ENCODE measurements around the gene IRF3.
A peak's percentile ranks its signal among the peaks of the same experiment; 100 is the strongest.

Gene IRF3, protein sequence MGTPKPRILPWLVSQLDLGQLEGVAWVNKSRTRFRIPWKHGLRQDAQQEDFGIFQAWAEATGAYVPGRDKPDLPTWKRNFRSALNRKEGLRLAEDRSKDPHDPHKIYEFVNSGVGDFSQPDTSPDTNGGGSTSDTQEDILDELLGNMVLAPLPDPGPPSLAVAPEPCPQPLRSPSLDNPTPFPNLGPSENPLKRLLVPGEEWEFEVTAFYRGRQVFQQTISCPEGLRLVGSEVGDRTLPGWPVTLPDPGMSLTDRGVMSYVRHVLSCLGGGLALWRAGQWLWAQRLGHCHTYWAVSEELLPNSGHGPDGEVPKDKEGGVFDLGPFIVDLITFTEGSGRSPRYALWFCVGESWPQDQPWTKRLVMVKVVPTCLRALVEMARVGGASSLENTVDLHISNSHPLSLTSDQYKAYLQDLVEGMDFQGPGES

DNA sequence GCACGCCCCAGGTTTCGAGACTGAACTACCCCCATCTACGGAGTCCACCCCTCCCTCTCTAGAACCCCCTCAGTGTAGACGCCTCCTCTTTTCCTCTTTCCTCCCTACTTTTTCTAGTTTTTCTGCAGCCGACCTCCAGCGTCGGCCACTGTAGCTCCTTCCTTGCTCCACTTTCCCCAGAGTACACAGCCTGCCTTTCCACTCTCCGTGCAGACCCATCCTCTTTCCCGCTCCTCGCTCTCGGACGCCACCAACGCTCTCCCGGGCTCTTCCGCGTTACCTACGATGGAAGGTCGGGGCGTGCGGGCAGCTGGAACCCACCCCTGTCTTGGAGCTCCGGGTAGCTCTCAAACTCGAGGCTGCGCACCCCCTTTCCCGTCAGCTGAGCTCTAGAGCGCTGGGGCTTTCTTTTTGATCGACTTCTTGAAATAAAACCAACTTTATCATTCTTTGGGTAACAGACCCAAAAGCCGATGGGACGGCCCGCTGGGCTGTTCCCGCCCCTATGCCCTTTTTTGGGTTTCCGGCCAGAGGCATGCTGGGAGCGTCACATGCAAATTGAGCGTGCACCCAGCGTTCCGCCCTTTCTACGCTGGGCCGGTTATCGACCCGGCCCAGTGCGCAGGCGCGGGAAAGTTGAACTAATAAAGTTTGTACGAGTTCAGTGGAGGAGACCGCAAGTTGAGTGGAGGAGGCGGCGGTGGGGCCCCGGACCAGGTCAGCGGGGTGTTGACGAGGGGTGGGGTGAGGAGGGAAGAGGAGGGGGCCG is at the start of gene IRF3, which contains the start of gene BCL2L12:
TSS of gene IRF3 (minus strand) at position 507 of the 769 bp plus-strand sequence. CDS start 1,019 bp downstream, outside the sequence.
TSS of gene BCL2L12 (plus strand) at position 583 of the 769 bp plus-strand sequence. CDS start 760 bp downstream, outside the sequence.
- peaks cover 17% of the 10 kb centered on the region for H3K4me1 ChIP-seq (ENCODE audit: control insufficient read depth, insufficient read depth, low read length)
- H3K4me3 ChIP-seq (ENCODE audit: low read length): peak within 1 kb of the TSS; percentile 88
- H3K9me3 ChIP-seq (ENCODE audit: control insufficient read depth, low read length): no peaks in the 10 kb centered on the region
- peaks cover 21% of the 10 kb centered on the region for H3K36me3 ChIP-seq (ENCODE audit: control insufficient read depth, insufficient read depth, low read length, severe bottlenecking)
- DNase-seq (ENCODE audit: low read depth): peak; percentile 99
- H3K27me3 ChIP-seq (replicated peaks; ENCODE audit: control insufficient read depth, insufficient read depth, low read length): no peaks in the 10 kb centered on the region
- H3K9ac ChIP-seq (ENCODE audit: low read length): peak within 1 kb of the TSS; percentile 91

DNA sequence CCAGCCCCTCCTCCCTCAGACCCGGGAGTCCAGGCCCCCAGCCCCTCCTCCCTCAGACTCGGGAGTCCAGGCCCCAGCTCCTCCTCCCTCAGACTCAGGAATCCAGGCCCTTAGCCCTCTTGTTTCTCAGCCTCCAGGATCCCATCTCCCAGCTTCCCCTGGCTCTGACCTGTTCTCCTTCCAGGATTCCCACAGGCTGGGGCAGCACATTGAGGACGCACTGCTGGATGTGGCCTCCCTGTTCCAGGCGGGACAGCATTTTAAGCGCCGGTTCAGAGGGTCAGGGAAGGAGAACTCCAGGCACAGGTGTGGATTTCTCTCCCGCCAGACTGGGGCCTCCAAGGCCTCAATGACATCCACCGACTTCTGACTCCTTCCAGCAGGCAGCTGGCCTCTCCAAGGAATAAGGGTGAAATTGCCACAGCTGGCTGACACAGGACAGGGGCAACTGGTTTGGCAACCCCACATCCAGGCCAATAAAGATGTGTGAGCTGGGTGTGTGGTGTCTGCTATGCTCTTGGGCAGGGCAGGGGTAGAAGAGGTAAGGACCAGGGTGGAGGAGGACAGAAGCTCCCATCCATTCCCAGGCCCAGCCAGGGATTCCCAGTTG is 47.7 kb upstream of the IRF3 start:
- Histone ChIP-seq H3K36me3 (ENCODE audit: control insufficient read depth, insufficient read depth, low read length, severe bottlenecking) (no peaks in the 10 kb centered on the region), H3K4me1 (ENCODE audit: control insufficient read depth, insufficient read depth, low read length) (peaks cover 17% of the 10 kb centered on the region), H3K27me3 (replicated peaks; ENCODE audit: control insufficient read depth, insufficient read depth, low read length) (no peaks in the 10 kb centered on the region), H3K9ac (ENCODE audit: low read length) (no peak overlapping the region), H3K9me3 (ENCODE audit: control insufficient read depth, low read length) (no peaks in the 10 kb centered on the region), H3K4me3 (ENCODE audit: low read length) (no peak overlapping the region)
- DNase-seq (ENCODE audit: low read depth): no peak

DNA sequence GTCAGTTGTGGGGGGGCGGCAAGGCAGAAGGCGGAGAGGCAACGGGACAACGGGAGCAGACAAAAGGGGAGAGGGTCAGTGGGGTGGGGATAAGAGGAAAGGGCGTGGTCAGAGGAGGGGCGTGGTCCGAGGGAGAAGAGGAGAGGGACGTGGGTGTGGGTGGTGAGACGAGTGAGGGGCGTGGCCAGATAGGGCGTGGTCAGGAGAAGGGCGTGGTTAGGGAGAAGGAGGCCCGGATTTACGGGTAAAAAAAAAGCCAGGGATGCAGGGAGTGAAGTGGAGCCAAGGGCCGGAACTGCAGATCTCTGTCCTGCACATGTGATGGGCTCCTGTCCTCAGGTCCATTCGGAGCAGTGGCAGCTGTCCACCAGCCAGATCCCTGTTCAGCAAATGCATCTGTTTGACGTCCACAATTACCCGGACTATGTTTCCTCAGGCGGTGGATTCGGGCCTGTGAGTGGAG is 46.8 kb upstream of the IRF3 start:
- DNase-seq (ENCODE audit: low read depth): peak; percentile 49
- no peaks in the 10 kb centered on the region for H3K27me3 ChIP-seq (replicated peaks; ENCODE audit: control insufficient read depth, insufficient read depth, low read length)
- H3K36me3 ChIP-seq (ENCODE audit: control insufficient read depth, insufficient read depth, low read length, severe bottlenecking): no peaks in the 10 kb centered on the region
- H3K9ac ChIP-seq (ENCODE audit: low read length): no peak overlapping the region
- H3K4me3 ChIP-seq (ENCODE audit: low read length): no peak overlapping the region
- no peaks in the 10 kb centered on the region for H3K9me3 ChIP-seq (ENCODE audit: control insufficient read depth, low read length)
- H3K4me1 ChIP-seq (ENCODE audit: control insufficient read depth, insufficient read depth, low read length): peaks cover 14% of the 10 kb centered on the region

DNA sequence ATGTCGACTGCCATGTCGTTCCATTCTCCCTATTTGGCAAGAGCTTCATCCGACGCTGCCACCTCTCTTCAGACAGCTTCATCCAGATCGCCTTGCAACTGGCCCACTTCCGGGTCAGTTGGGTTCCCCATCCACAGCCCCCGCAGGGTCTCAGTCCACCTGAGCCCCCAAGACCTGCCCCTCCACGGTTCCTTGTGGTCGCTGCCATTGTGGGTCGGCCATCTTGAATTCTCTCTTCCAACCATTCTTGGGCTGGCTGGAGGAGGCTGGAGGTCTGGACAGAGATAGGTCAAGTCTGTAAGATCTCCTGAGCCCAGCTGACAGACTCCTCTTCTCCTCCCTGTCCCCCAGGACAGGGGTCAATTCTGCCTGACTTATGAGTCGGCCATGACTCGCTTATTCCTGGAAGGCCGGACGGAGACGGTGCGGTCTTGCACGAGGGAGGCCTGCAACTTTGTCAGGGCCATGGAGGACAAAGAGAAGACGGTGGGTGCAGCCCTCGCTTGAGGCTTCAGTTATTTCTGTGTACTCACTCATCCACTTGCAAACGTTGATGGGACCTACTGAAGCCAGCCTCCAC is 44.8 kb upstream of the IRF3 start:
- Histone ChIP-seq H3K9ac (ENCODE audit: low read length) (no peak overlapping the region), H3K4me3 (ENCODE audit: low read length) (no peak overlapping the region), H3K9me3 (ENCODE audit: control insufficient read depth, low read length) (no peaks in the 10 kb centered on the region), H3K27me3 (replicated peaks; ENCODE audit: control insufficient read depth, insufficient read depth, low read length) (no peaks in the 10 kb centered on the region), H3K4me1 (ENCODE audit: control insufficient read depth, insufficient read depth, low read length) (peaks cover 14% of the 10 kb centered on the region), H3K36me3 (ENCODE audit: control insufficient read depth, insufficient read depth, low read length, severe bottlenecking) (no peaks in the 10 kb centered on the region)
- DNase-seq (ENCODE audit: low read depth): no peak

DNA sequence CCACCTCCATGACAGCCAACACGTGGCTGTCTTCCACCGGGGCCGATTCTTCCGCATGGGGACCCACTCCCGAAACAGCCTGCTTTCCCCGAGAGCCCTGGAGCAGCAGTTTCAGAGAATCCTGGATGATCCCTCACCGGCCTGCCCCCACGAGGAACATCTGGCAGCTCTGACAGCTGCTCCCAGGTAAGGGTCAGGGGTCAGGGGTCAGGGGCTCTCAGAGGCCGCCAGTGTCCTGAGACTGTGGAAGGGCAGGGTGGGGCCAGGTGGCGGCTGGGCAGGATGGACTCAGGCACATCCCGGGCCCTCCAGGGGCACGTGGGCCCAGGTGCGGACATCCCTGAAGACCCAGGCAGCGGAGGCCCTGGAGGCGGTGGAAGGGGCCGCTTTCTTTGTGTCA is 40.3 kb upstream of the IRF3 start:
- DNase-seq (ENCODE audit: low read depth): no peak
- H3K36me3 ChIP-seq (ENCODE audit: control insufficient read depth, insufficient read depth, low read length, severe bottlenecking): no peaks in the 10 kb centered on the region

DNA sequence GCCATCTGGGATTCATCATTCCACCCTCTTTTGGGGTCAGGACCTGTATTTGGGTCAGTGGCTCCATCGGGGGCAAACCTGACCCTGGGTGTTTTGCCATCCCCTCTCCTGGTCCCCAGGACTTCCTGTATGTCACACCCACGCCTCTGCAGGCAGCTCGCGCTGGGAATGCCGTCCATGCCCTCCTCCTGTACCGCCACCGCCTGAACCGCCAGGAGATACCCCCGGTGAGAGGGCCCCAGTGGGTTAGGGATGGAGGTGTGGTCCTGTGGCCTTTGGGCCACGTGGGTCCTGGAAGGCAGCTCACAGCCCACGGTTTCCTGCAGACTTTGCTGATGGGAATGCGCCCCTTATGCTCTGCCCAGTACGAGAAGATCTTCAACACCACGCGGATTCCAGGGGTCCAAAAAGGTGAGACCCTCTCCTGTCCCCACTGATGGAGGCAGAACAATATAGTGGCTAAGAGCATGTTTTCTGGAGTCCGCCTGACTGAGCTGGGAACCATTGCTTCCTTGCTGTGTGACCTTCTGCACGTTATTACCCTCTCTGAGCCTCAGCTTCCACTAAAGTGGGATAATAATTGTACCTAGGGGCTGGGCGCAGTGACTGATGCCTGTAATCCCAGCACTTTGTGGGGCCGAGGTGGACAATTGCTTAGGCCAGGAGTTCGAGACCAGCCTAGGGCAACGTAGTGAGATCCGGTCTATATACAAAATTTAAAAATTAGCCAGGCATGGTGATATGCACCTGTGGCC is 39.4 kb upstream of the IRF3 start:
- Histone ChIP-seq H3K4me3 (ENCODE audit: low read length) (no peak overlapping the region), H3K36me3 (ENCODE audit: control insufficient read depth, insufficient read depth, low read length, severe bottlenecking) (no peaks in the 10 kb centered on the region), H3K9me3 (ENCODE audit: control insufficient read depth, low read length) (no peaks in the 10 kb centered on the region), H3K27me3 (replicated peaks; ENCODE audit: control insufficient read depth, insufficient read depth, low read length) (no peaks in the 10 kb centered on the region), H3K9ac (ENCODE audit: low read length) (no peak overlapping the region), H3K4me1 (ENCODE audit: control insufficient read depth, insufficient read depth, low read length) (no peaks in the 10 kb centered on the region)
- DNase-seq (ENCODE audit: low read depth): no peak

More for the DNA sequence above, 40.3 kb upstream of the IRF3 start:
- Histone ChIP-seq H3K9me3 (ENCODE audit: control insufficient read depth, low read length) (no peaks in the 10 kb centered on the region), H3K27me3 (replicated peaks; ENCODE audit: control insufficient read depth, insufficient read depth, low read length) (no peaks in the 10 kb centered on the region), H3K4me3 (ENCODE audit: low read length) (no peak overlapping the region), H3K9ac (ENCODE audit: low read length) (no peak overlapping the region), H3K4me1 (ENCODE audit: control insufficient read depth, insufficient read depth, low read length) (peaks cover 4% of the 10 kb centered on the region)

DNA sequence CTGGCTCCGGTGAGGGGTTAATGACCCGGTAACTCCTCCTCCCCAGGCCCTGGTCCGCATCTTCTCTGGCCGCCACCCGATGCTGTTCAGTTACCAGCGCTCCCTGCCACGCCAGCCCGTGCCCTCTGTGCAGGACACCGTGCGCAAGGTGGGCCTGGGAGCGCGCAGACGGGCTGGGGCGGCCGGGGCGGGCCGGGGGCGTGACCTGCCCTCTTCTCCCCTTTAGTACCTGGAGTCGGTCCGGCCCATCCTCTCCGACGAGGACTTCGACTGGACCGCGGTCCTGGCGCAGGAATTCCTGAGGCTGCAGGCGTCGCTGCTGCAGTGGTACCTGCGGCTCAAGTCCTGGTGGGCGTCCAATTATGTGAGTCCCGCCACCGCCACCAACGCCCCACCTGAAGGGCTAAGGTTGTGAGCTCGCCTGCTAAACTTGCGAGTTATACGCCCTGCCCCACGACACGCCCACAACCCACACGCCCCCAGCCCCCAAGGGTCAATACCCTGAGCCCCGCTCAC is 35.7 kb upstream of the IRF3 start:
- no peak overlapping the region for H3K9ac ChIP-seq (ENCODE audit: low read length)
- H3K9me3 ChIP-seq (ENCODE audit: control insufficient read depth, low read length): no peaks in the 10 kb centered on the region
- no peak for DNase-seq (ENCODE audit: low read depth)
- no peak overlapping the region for H3K4me3 ChIP-seq (ENCODE audit: low read length)
- no peaks in the 10 kb centered on the region for H3K4me1 ChIP-seq (ENCODE audit: control insufficient read depth, insufficient read depth, low read length)
- H3K36me3 ChIP-seq (ENCODE audit: control insufficient read depth, insufficient read depth, low read length, severe bottlenecking): no peaks in the 10 kb centered on the region
- H3K27me3 ChIP-seq (replicated peaks; ENCODE audit: control insufficient read depth, insufficient read depth, low read length): no peaks in the 10 kb centered on the region

DNA sequence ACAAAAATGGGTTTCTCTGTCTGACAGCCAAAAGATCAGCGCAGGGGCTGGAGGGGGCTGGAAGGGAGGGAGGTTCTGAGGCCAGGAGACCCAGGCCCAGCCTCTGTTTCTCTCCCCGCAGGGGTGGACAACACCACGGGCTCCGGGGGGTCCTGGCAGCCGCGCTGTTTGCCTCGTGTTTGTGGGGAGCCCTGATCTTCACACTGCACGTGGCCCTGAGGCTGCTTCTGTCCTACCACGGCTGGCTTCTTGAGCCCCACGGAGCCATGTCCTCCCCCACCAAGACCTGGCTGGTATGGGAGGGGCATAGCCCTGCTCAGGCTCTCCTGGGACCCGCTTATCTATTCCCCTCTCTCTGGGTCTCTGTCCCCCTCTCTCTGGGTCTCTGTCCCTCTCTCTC is 34.9 kb upstream of the IRF3 start:
- no peaks in the 10 kb centered on the region for H3K27me3 ChIP-seq (replicated peaks; ENCODE audit: control insufficient read depth, insufficient read depth, low read length)
- H3K36me3 ChIP-seq (ENCODE audit: control insufficient read depth, insufficient read depth, low read length, severe bottlenecking): no peaks in the 10 kb centered on the region
- DNase-seq (ENCODE audit: low read depth): no peak
- no peaks in the 10 kb centered on the region for H3K9me3 ChIP-seq (ENCODE audit: control insufficient read depth, low read length)
- no peak overlapping the region for H3K9ac ChIP-seq (ENCODE audit: low read length)
- H3K4me3 ChIP-seq (ENCODE audit: low read length): no peak overlapping the region
- H3K4me1 ChIP-seq (ENCODE audit: control insufficient read depth, insufficient read depth, low read length): no peaks in the 10 kb centered on the region

DNA sequence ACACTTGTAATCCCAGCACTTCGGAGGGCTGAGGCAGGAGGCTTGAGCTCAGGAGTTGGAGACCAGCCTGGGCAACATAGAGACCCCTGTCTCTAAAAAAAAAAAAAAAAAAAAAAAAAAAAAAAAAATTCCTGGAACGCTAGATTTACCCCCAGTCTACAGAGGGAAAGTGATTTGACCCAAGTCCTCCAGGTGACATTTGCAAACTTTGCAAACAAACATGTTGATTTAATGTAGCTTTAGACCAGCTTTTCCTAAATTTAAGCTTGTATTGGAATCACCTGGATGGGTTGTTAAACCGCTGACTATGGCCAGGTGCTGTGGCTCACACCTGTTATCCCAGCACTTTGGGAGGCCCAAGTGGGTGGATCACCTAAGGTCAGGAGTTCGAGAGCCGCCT is 33.7 kb upstream of the IRF3 start:
- Histone ChIP-seq H3K9me3 (ENCODE audit: control insufficient read depth, low read length) (no peaks in the 10 kb centered on the region), H3K4me3 (ENCODE audit: low read length) (no peak overlapping the region), H3K4me1 (ENCODE audit: control insufficient read depth, insufficient read depth, low read length) (no peaks in the 10 kb centered on the region), H3K9ac (ENCODE audit: low read length) (no peak overlapping the region), H3K27me3 (replicated peaks; ENCODE audit: control insufficient read depth, insufficient read depth, low read length) (no peaks in the 10 kb centered on the region), H3K36me3 (ENCODE audit: control insufficient read depth, insufficient read depth, low read length, severe bottlenecking) (no peaks in the 10 kb centered on the region)
- DNase-seq (ENCODE audit: low read depth): no peak

DNA sequence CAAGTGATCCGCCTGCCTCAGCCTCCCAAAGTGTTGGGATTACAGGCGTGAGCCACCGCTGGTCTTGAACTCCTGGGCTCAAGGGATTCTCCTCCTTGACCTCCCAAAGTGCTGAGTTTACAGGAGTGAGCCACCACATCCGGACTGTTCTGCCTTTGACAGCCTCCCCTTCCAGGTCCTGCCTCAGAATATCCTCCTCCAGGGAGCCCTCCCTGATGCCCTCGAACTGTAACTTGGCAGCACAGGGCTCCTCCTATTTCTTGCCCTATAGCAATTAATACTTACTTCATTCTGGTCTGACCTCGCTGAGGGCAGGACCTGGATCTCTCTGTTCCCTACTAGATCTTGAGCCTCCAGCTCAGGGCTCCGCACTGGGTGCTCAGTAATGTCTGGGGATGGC is 31.2 kb upstream of the IRF3 start:
- H3K9ac ChIP-seq (ENCODE audit: low read length): no peak overlapping the region
- H3K4me3 ChIP-seq (ENCODE audit: low read length): no peak overlapping the region
- no peak for DNase-seq (ENCODE audit: low read depth)
- no peaks in the 10 kb centered on the region for H3K27me3 ChIP-seq (replicated peaks; ENCODE audit: control insufficient read depth, insufficient read depth, low read length)
- no peaks in the 10 kb centered on the region for H3K9me3 ChIP-seq (ENCODE audit: control insufficient read depth, low read length)
- H3K36me3 ChIP-seq (ENCODE audit: control insufficient read depth, insufficient read depth, low read length, severe bottlenecking): no peaks in the 10 kb centered on the region
- H3K4me1 ChIP-seq (ENCODE audit: control insufficient read depth, insufficient read depth, low read length): no peaks in the 10 kb centered on the region

Data from adipocyte (in vitro differentiated cells).